Measurements from ENCODE around the gene PDZD8.

Gene PDZD8

GRCh38 chr10:117345143-117345542 lies 30.1 kb downstream of the PDZD8 start:
- no peaks in the 10 kb centered on the region for H3K27me3 Mint-ChIP-seq
- peaks cover 16% of the 10 kb centered on the region for H3K36me3 Mint-ChIP-seq (ENCODE audit: low read depth)
- no peak overlapping the region for H3K27ac Mint-ChIP-seq
- peaks cover 47% of the 10 kb centered on the region for H3K4me1 Mint-ChIP-seq (ENCODE audit: low read depth)
- H3K9me3 Mint-ChIP-seq = no peaks in the 10 kb centered on the region
- H3K4me3 Mint-ChIP-seq = no peak overlapping the region

GRCh38 chr10:117342641-117343040 lies 32.6 kb downstream of the PDZD8 start:
- Mint-ChIP-seq H3K9me3 (no peaks in the 10 kb centered on the region), H3K4me3 (no peak overlapping the region), H3K4me1 (ENCODE audit: low read depth) (peaks cover 37% of the 10 kb centered on the region), H3K27me3 (no peaks in the 10 kb centered on the region), H3K27ac (peak overlapping the region; percentile 27), H3K36me3 (ENCODE audit: low read depth) (peaks cover 28% of the 10 kb centered on the region)

GRCh38 chr10:117341061-117341460 lies 34.2 kb downstream of the PDZD8 start:
- Mint-ChIP-seq H3K36me3 (ENCODE audit: low read depth) (peaks cover 37% of the 10 kb centered on the region), H3K4me3 (no peak overlapping the region), H3K9me3 (no peaks in the 10 kb centered on the region), H3K4me1 (ENCODE audit: low read depth) (peaks cover 29% of the 10 kb centered on the region), H3K27me3 (no peaks in the 10 kb centered on the region), H3K27ac (no peak overlapping the region)

GRCh38 chr10:117339979-117340378 lies 35.3 kb downstream of the PDZD8 start:
- Mint-ChIP-seq H3K36me3 (ENCODE audit: low read depth) (peaks cover 46% of the 10 kb centered on the region), H3K4me1 (ENCODE audit: low read depth) (peaks cover 22% of the 10 kb centered on the region), H3K27me3 (no peaks in the 10 kb centered on the region), H3K4me3 (no peak overlapping the region), H3K9me3 (peaks cover 6% of the 10 kb centered on the region), H3K27ac (no peak overlapping the region)

GRCh38 chr10:117339578-117339977 lies 35.7 kb downstream of the PDZD8 start:
- Mint-ChIP-seq H3K36me3 (ENCODE audit: low read depth) (peaks cover 50% of the 10 kb centered on the region), H3K27me3 (no peaks in the 10 kb centered on the region), H3K4me1 (ENCODE audit: low read depth) (peaks cover 21% of the 10 kb centered on the region), H3K9me3 (peaks cover 10% of the 10 kb centered on the region), H3K4me3 (no peak overlapping the region), H3K27ac (no peak overlapping the region)

GRCh38 chr10:117334926-117335325 lies 40.3 kb downstream of the PDZD8 start:
- Mint-ChIP-seq H3K27ac (no peak overlapping the region), H3K9me3 (peaks cover 13% of the 10 kb centered on the region), H3K4me3 (no peak overlapping the region), H3K36me3 (ENCODE audit: low read depth) (peaks cover 55% of the 10 kb centered on the region), H3K27me3 (no peaks in the 10 kb centered on the region), H3K4me1 (ENCODE audit: low read depth) (no peaks in the 10 kb centered on the region)

- Mint-ChIP-seq H3K27me3 (no peaks in the 10 kb centered on the region), H3K4me3 (no peak overlapping the region), H3K4me1 (ENCODE audit: low read depth) (no peaks in the 10 kb centered on the region), H3K9me3 (peaks cover 13% of the 10 kb centered on the region), H3K36me3 (ENCODE audit: low read depth) (peaks cover 51% of the 10 kb centered on the region), H3K27ac (no peak overlapping the region)
Measured at GRCh38 chr10:117334066-117334465, 41.2 kb downstream of the PDZD8 start.

- Mint-ChIP-seq H3K27ac (no peak overlapping the region), H3K4me1 (ENCODE audit: low read depth) (no peaks in the 10 kb centered on the region), H3K27me3 (no peaks in the 10 kb centered on the region), H3K36me3 (ENCODE audit: low read depth) (peaks cover 28% of the 10 kb centered on the region), H3K9me3 (no peaks in the 10 kb centered on the region), H3K4me3 (no peak overlapping the region)
Measured at GRCh38 chr10:117327262-117327661, 48.0 kb downstream of the PDZD8 start.

GRCh38 chr10:117324367-117324766 lies 50.9 kb downstream of the PDZD8 start:
- H3K27ac Mint-ChIP-seq = no peak overlapping the region
- no peaks in the 10 kb centered on the region for H3K27me3 Mint-ChIP-seq
- H3K9me3 Mint-ChIP-seq = no peaks in the 10 kb centered on the region
- H3K4me1 Mint-ChIP-seq (ENCODE audit: low read depth) = no peaks in the 10 kb centered on the region
- no peak overlapping the region for H3K4me3 Mint-ChIP-seq
- H3K36me3 Mint-ChIP-seq (ENCODE audit: low read depth) = peaks cover 14% of the 10 kb centered on the region

- H3K36me3 Mint-ChIP-seq (ENCODE audit: low read depth) = peaks cover 26% of the 10 kb centered on the region
- H3K4me1 Mint-ChIP-seq (ENCODE audit: low read depth) = no peaks in the 10 kb centered on the region
- no peaks in the 10 kb centered on the region for H3K9me3 Mint-ChIP-seq
- no peak overlapping the region for H3K27ac Mint-ChIP-seq
- no peak overlapping the region for H3K4me3 Mint-ChIP-seq
- no peaks in the 10 kb centered on the region for H3K27me3 Mint-ChIP-seq
Measured at GRCh38 chr10:117322260-117322659, 53.0 kb downstream of the PDZD8 start.

GRCh38 chr10:117320050-117320665 lies 55.1 kb downstream of the PDZD8 start:
- H3K9me3 Mint-ChIP-seq = no peaks in the 10 kb centered on the region
- H3K27ac Mint-ChIP-seq = no peak overlapping the region
- H3K27me3 Mint-ChIP-seq = no peaks in the 10 kb centered on the region
- peaks cover 19% of the 10 kb centered on the region for H3K36me3 Mint-ChIP-seq (ENCODE audit: low read depth)
- H3K4me1 Mint-ChIP-seq (ENCODE audit: low read depth) = no peaks in the 10 kb centered on the region
- no peak overlapping the region for H3K4me3 Mint-ChIP-seq

GRCh38 chr10:117318909-117319308 lies 56.3 kb downstream of the PDZD8 start:
- no peaks in the 10 kb centered on the region for H3K4me1 Mint-ChIP-seq (ENCODE audit: low read depth)
- H3K9me3 Mint-ChIP-seq = no peaks in the 10 kb centered on the region
- H3K4me3 Mint-ChIP-seq = no peak overlapping the region
- H3K27me3 Mint-ChIP-seq = no peaks in the 10 kb centered on the region
- peaks cover 26% of the 10 kb centered on the region for H3K36me3 Mint-ChIP-seq (ENCODE audit: low read depth)
- H3K27ac Mint-ChIP-seq = no peak overlapping the region

GRCh38 chr10:117316701-117317100 lies 58.5 kb downstream of the PDZD8 start:
- Mint-ChIP-seq H3K36me3 (ENCODE audit: low read depth) (peaks cover 47% of the 10 kb centered on the region), H3K27me3 (no peaks in the 10 kb centered on the region), H3K9me3 (no peaks in the 10 kb centered on the region), H3K27ac (no peak overlapping the region), H3K4me1 (ENCODE audit: low read depth) (peaks cover 2% of the 10 kb centered on the region), H3K4me3 (no peak overlapping the region)

- Mint-ChIP-seq H3K4me1 (ENCODE audit: low read depth) (peaks cover 19% of the 10 kb centered on the region), H3K27me3 (no peaks in the 10 kb centered on the region), H3K4me3 (no peak overlapping the region), H3K27ac (no peak overlapping the region), H3K9me3 (no peaks in the 10 kb centered on the region), H3K36me3 (ENCODE audit: low read depth) (peaks cover 63% of the 10 kb centered on the region)
Measured at GRCh38 chr10:117313641-117314040, 61.6 kb downstream of the PDZD8 start.

GRCh38 chr10:117312430-117312829 lies 62.8 kb downstream of the PDZD8 start:
- H3K4me1 Mint-ChIP-seq (ENCODE audit: low read depth) = peaks cover 19% of the 10 kb centered on the region
- no peaks in the 10 kb centered on the region for H3K9me3 Mint-ChIP-seq
- H3K36me3 Mint-ChIP-seq (ENCODE audit: low read depth) = peaks cover 56% of the 10 kb centered on the region
- H3K4me3 Mint-ChIP-seq = no peak overlapping the region
- no peaks in the 10 kb centered on the region for H3K27me3 Mint-ChIP-seq
- H3K27ac Mint-ChIP-seq = no peak overlapping the region

- Mint-ChIP-seq H3K4me1 (ENCODE audit: low read depth) (peaks cover 19% of the 10 kb centered on the region), H3K36me3 (ENCODE audit: low read depth) (peaks cover 54% of the 10 kb centered on the region), H3K27me3 (no peaks in the 10 kb centered on the region)
Measured at GRCh38 chr10:117311261-117311660, 64.0 kb downstream of the PDZD8 start.

More at GRCh38 chr10:117311261-117311660, 64.0 kb downstream of the PDZD8 start:
- H3K9me3 Mint-ChIP-seq = no peaks in the 10 kb centered on the region
- H3K27ac Mint-ChIP-seq = no peak overlapping the region
- H3K4me3 Mint-ChIP-seq = no peak overlapping the region

Data from stimulated activated naive CD8-positive, alpha-beta T cell treated with anti-CD3 and anti-CD28 coated beads, Interleukin-15, Interleukin-2, amounts not matched to agents 100 ng/mL and 50 ng/mL, for 24 hours (primary cell).